Measurements from ENCODE around the gene EWSR1. TPM values are rescaled to one million over a fixed set of nuclear protein-coding genes. Genes with fewer than 3 reads are reported as not detected.
A peak's percentile ranks its signal among the peaks of the same experiment; 100 is the strongest.

EWSR1 gene
- total RNA-seq, 2 experiments from 2014 or later: 274 to 303 TPM

- intact Hi-C loops (cut with micrococcal nuclease): no loop called here
- no peaks in the 10 kb centered on the region for H3K9me3 Mint-ChIP-seq
- no peak for DNase-seq
- peaks cover 20% of the 10 kb centered on the region for H3K4me1 Mint-ChIP-seq (ENCODE audit: low read depth)
- CTCF ChIA-PET: no interaction called here
- H3K27ac Mint-ChIP-seq: no peak overlapping the region
- peaks cover 64% of the 10 kb centered on the region for H3K36me3 Mint-ChIP-seq (ENCODE audit: low read depth)
- no peak overlapping the region for H3K4me3 Mint-ChIP-seq
- no peaks in the 10 kb centered on the region for H3K27me3 Mint-ChIP-seq (ENCODE audit: low read depth)
Observed at GRCh38 chr22:29284196-29284595, 16.1 kb downstream of the EWSR1 start.

- H3K4me3 Mint-ChIP-seq: no peak overlapping the region
- CTCF ChIA-PET: no interaction called here
- H3K36me3 Mint-ChIP-seq (ENCODE audit: low read depth): peaks cover 64% of the 10 kb centered on the region
- peak overlapping the region; percentile 12 for H3K27ac Mint-ChIP-seq
- no peaks in the 10 kb centered on the region for H3K27me3 Mint-ChIP-seq (ENCODE audit: low read depth)
- H3K4me1 Mint-ChIP-seq (ENCODE audit: low read depth): peaks cover 17% of the 10 kb centered on the region
- intact Hi-C loops (cut with micrococcal nuclease): no loop called here
- no peaks in the 10 kb centered on the region for H3K9me3 Mint-ChIP-seq
- DNase-seq: no peak
Observed at GRCh38 chr22:29288837-29289236, 20.8 kb downstream of the EWSR1 start.

GRCh38 chr22:29290061-29290460, 22.0 kb downstream of the EWSR1 start:
- CTCF ChIA-PET: no interaction called here
- peaks cover 15% of the 10 kb centered on the region for H3K4me1 Mint-ChIP-seq (ENCODE audit: low read depth)
- H3K27ac Mint-ChIP-seq: no peak overlapping the region
- no peaks in the 10 kb centered on the region for H3K9me3 Mint-ChIP-seq
- no peak for DNase-seq
- H3K27me3 Mint-ChIP-seq (ENCODE audit: low read depth): no peaks in the 10 kb centered on the region
- no peak overlapping the region for H3K4me3 Mint-ChIP-seq
- peaks cover 62% of the 10 kb centered on the region for H3K36me3 Mint-ChIP-seq (ENCODE audit: low read depth)
- intact Hi-C loops (cut with micrococcal nuclease): no loop called here

- Mint-ChIP-seq H3K27me3 (ENCODE audit: low read depth) (no peaks in the 10 kb centered on the region), H3K4me3 (no peak overlapping the region), H3K36me3 (ENCODE audit: low read depth) (peaks cover 61% of the 10 kb centered on the region), H3K4me1 (ENCODE audit: low read depth) (peaks cover 15% of the 10 kb centered on the region), H3K9me3 (no peaks in the 10 kb centered on the region), H3K27ac (no peak overlapping the region)
- intact Hi-C loops (cut with micrococcal nuclease): no loop called here
- CTCF ChIA-PET: interaction anchor here (0.6 kb wide), 1 partner anchor 196 kb away, joined by 5 read pairs; no protein-coding TSS in a partner anchor
- no peak for DNase-seq
Observed at GRCh38 chr22:29291215-29291614, 23.1 kb downstream of the EWSR1 start.

- DNase-seq: no peak
- CTCF ChIA-PET: interaction anchor here (0.7 kb wide), 1 partner anchor 151 kb away, joined by 3 read pairs; no protein-coding TSS in a partner anchor
Observed at GRCh38 chr22:29292379-29292778, 24.3 kb downstream of the EWSR1 start.

GRCh38 chr22:29298641-29299040, 30.6 kb downstream of the EWSR1 start:
- H3K27ac Mint-ChIP-seq: no peak overlapping the region
- DNase-seq: no peak
- H3K4me1 Mint-ChIP-seq (ENCODE audit: low read depth): no peaks in the 10 kb centered on the region
- intact Hi-C loops (cut with micrococcal nuclease): no loop called here
- peaks cover 48% of the 10 kb centered on the region for H3K36me3 Mint-ChIP-seq (ENCODE audit: low read depth)
- H3K4me3 Mint-ChIP-seq: no peak overlapping the region
- no peaks in the 10 kb centered on the region for H3K9me3 Mint-ChIP-seq
- no peaks in the 10 kb centered on the region for H3K27me3 Mint-ChIP-seq (ENCODE audit: low read depth)
- CTCF ChIA-PET: interaction anchor here (1.6 kb wide), 1 partner anchor 8 kb away, joined by 4 read pairs; the partner anchor contains the start of gene GAS2L1

More at GRCh38 chr22:29292379-29292778, 24.3 kb downstream of the EWSR1 start:
- Mint-ChIP-seq H3K27me3 (ENCODE audit: low read depth) (no peaks in the 10 kb centered on the region), H3K27ac (no peak overlapping the region), H3K4me3 (no peak overlapping the region), H3K9me3 (no peaks in the 10 kb centered on the region), H3K36me3 (ENCODE audit: low read depth) (peaks cover 59% of the 10 kb centered on the region), H3K4me1 (ENCODE audit: low read depth) (peaks cover 10% of the 10 kb centered on the region)
- intact Hi-C loops (cut with micrococcal nuclease): no loop called here

GRCh38 chr22:29299136-29299900, 31.2 kb downstream of the EWSR1 start:
- DNase-seq: no peak
- Mint-ChIP-seq H3K9me3 (no peaks in the 10 kb centered on the region), H3K27me3 (ENCODE audit: low read depth) (peaks cover 1% of the 10 kb centered on the region), H3K4me3 (no peak overlapping the region), H3K4me1 (ENCODE audit: low read depth) (no peaks in the 10 kb centered on the region), H3K36me3 (ENCODE audit: low read depth) (peaks cover 47% of the 10 kb centered on the region), H3K27ac (no peak overlapping the region)
- intact Hi-C loops (cut with micrococcal nuclease): no loop called here
- CTCF ChIA-PET: no interaction called here

- DNase-seq: no peak
- intact Hi-C loops (cut with micrococcal nuclease): no loop called here
- CTCF ChIA-PET: interaction anchor here (2.1 kb wide), 1 partner anchor 13 kb away, joined by 9 read pairs; no protein-coding TSS in a partner anchor
- no peaks in the 10 kb centered on the region for H3K9me3 Mint-ChIP-seq
- H3K36me3 Mint-ChIP-seq (ENCODE audit: low read depth): peaks cover 38% of the 10 kb centered on the region
- no peaks in the 10 kb centered on the region for H3K4me1 Mint-ChIP-seq (ENCODE audit: low read depth)
- H3K27ac Mint-ChIP-seq: no peak overlapping the region
- H3K27me3 Mint-ChIP-seq (ENCODE audit: low read depth): peaks cover 9% of the 10 kb centered on the region
- H3K4me3 Mint-ChIP-seq: no peak overlapping the region
Observed at GRCh38 chr22:29300467-29300806, 32.4 kb downstream of the EWSR1 start.

GRCh38 chr22:29300807-29301601, 32.9 kb downstream of the EWSR1 start:
- peaks cover 14% of the 10 kb centered on the region for H3K27me3 Mint-ChIP-seq (ENCODE audit: low read depth)
- intact Hi-C loops (cut with micrococcal nuclease): no loop called here
- H3K27ac Mint-ChIP-seq: peak overlapping the region; percentile 46
- H3K36me3 Mint-ChIP-seq (ENCODE audit: low read depth): peaks cover 35% of the 10 kb centered on the region
- peaks cover 2% of the 10 kb centered on the region for H3K4me1 Mint-ChIP-seq (ENCODE audit: low read depth)
- H3K4me3 Mint-ChIP-seq: no peak overlapping the region
- H3K9me3 Mint-ChIP-seq: no peaks in the 10 kb centered on the region
- CTCF ChIA-PET: interaction anchor here (2.1 kb wide), 1 partner anchor 12 kb away, joined by 9 read pairs; no protein-coding TSS in a partner anchor
- no peak for DNase-seq

GRCh38 chr22:29301716-29302401, 33.8 kb downstream of the EWSR1 start:
- no peak for DNase-seq
- H3K27me3 Mint-ChIP-seq (ENCODE audit: low read depth): peaks cover 18% of the 10 kb centered on the region
- CTCF ChIA-PET: interaction anchor here (2.1 kb wide), 1 partner anchor 11 kb away, joined by 9 read pairs; no protein-coding TSS in a partner anchor
- peaks cover 33% of the 10 kb centered on the region for H3K36me3 Mint-ChIP-seq (ENCODE audit: low read depth)
- no peak overlapping the region for H3K4me3 Mint-ChIP-seq
- peaks cover 4% of the 10 kb centered on the region for H3K4me1 Mint-ChIP-seq (ENCODE audit: low read depth)
- H3K27ac Mint-ChIP-seq: no peak overlapping the region
- no peaks in the 10 kb centered on the region for H3K9me3 Mint-ChIP-seq
- intact Hi-C loops (cut with micrococcal nuclease): no loop called here

GRCh38 chr22:29302402-29302680, 34.3 kb downstream of the EWSR1 start:
- DNase-seq: no peak
- H3K36me3 Mint-ChIP-seq (ENCODE audit: low read depth): peaks cover 29% of the 10 kb centered on the region
- CTCF ChIA-PET: interaction anchor here (2.1 kb wide), 1 partner anchor 11 kb away, joined by 9 read pairs; no protein-coding TSS in a partner anchor
- no peak overlapping the region for H3K27ac Mint-ChIP-seq
- peaks cover 5% of the 10 kb centered on the region for H3K4me1 Mint-ChIP-seq (ENCODE audit: low read depth)
- H3K27me3 Mint-ChIP-seq (ENCODE audit: low read depth): peaks cover 19% of the 10 kb centered on the region
- no peaks in the 10 kb centered on the region for H3K9me3 Mint-ChIP-seq
- intact Hi-C loops (cut with micrococcal nuclease): no loop called here
- H3K4me3 Mint-ChIP-seq: no peak overlapping the region

- CTCF ChIA-PET: interaction anchor here (0.8 kb wide), 1 partner anchor 35 kb away, joined by 3 read pairs; no protein-coding TSS in a partner anchor
- Mint-ChIP-seq H3K36me3 (ENCODE audit: low read depth) (peaks cover 23% of the 10 kb centered on the region), H3K9me3 (no peaks in the 10 kb centered on the region), H3K27ac (no peak overlapping the region), H3K4me3 (no peak overlapping the region), H3K4me1 (ENCODE audit: low read depth) (peaks cover 7% of the 10 kb centered on the region), H3K27me3 (ENCODE audit: low read depth) (peaks cover 23% of the 10 kb centered on the region)
- DNase-seq: no peak
- intact Hi-C loops (cut with micrococcal nuclease): no loop called here
Observed at GRCh38 chr22:29302681-29303465, 34.8 kb downstream of the EWSR1 start.

All from activated naive CD4-positive, alpha-beta T cell treated with anti-CD3 and anti-CD28 coated beads for 36 hours (primary cell).